Rectal smooth muscle tissue (tissue), 1 donor: ENCODE measurements around the gene IGF2BP3.
"Not testable (repeated sequence)": the region's sequence is repeated elsewhere in the genome, so short reads cannot be mapped to it uniquely, and the experiment has no call there.

Source experiments
- H3K27ac ChIP-seq: one replicate; pipeline ENCODE4 v1.7.0; 2013; ENCODE audit warnings: low read depth, low read length, inconsistent platforms
- H3K27me3 ChIP-seq: one replicate; pipeline ENCODE4 v1.7.0; 2013; ENCODE audit warnings: low read length; ENCODE audit not compliant: control insufficient read depth, insufficient read depth
- H3K36me3 ChIP-seq: one replicate; pipeline ENCODE4 v1.7.0; 2013; ENCODE audit warnings: low read length; ENCODE audit not compliant: control insufficient read depth, insufficient read depth
- H3K4me1 ChIP-seq: one replicate; pipeline ENCODE4 v1.7.0; 2013; ENCODE audit warnings: low read length; ENCODE audit not compliant: control insufficient read depth, insufficient read depth
- H3K4me3 ChIP-seq: one replicate; pipeline ENCODE4 v1.7.0; 2013; ENCODE audit warnings: low read length
- H3K9ac ChIP-seq: one replicate; pipeline ENCODE4 v1.7.0; 2013; ENCODE audit warnings: low read length

The IGF2BP3 gene

DNA sequence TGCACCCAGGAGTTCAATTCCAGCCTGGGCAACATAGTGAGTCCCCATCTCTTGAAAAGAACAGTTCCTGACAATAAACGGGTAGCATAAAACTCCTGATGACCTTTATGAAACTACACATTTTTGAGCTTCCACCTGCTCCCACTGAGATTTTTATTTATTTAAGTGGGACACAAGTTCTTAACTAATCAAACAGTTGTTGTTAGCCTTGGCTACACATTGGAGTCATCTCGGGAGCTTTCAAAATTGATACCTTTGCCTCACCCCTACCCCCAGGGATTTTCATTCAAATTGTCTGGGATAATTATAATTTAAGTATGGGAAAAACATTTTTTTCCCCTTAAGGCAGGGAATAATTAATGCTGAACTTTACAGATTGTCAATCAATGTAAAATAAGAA lies 131.9 kb downstream of the IGF2BP3 start:
- no peaks in the 10 kb centered on the region for H3K27me3 ChIP-seq
- H3K4me3 ChIP-seq: no peak overlapping the region
- H3K27ac ChIP-seq: no peak overlapping the region
- H3K36me3 ChIP-seq: no peaks in the 10 kb centered on the region
- no peak overlapping the region for H3K9ac ChIP-seq
- no peaks in the 10 kb centered on the region for H3K4me1 ChIP-seq

DNA sequence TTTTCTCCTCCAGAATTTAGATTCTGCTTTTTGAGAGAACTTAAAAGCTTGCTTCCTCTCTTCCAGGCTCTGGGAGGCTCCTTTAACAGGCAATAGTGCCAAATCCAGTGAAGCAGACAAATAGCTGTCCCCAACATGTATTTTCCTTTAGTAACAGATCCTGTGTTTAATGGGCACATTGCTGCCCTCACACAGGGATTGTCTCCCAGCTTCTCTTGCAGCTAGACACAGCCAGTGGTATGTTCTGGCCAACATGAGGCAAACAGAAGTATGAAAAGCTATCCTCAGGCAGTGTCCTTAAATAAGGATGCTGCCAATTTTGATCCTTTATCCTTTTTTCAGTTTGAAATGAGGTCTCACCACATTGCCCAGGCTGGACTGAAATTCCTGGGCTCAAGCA lies 132.9 kb downstream of the IGF2BP3 start:
- Histone ChIP-seq H3K27me3 (no peaks in the 10 kb centered on the region), H3K27ac (no peak overlapping the region), H3K36me3 (no peaks in the 10 kb centered on the region), H3K4me1 (no peaks in the 10 kb centered on the region), H3K9ac (no peak overlapping the region), H3K4me3 (no peak overlapping the region)

DNA sequence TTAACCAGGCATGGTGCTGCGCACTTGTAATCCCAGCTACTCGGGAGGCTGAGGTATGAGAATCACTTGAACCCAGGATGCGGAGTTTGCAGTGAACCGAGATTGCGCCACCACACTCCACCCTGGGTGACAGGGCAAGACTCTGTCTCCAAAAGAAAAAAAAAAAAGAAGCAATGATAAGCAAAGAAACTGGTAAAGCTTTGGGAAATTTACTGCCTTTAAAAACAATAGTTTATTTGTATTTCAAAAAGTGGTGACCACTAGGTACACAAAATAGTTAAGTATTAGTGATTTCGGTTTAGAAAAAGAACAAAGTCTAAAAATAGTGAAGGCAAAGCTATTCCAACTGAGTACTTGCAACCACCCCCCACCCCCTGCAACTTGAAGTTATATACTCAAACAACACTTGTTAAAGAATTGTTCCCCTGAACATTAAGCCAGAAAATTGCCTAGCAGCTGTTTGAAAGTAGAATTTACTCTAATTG lies 133.4 kb downstream of the IGF2BP3 start:
- H3K36me3 ChIP-seq: no peaks in the 10 kb centered on the region
- no peak overlapping the region for H3K27ac ChIP-seq
- H3K4me3 ChIP-seq: no peak overlapping the region
- no peak overlapping the region for H3K9ac ChIP-seq
- no peaks in the 10 kb centered on the region for H3K27me3 ChIP-seq
- no peaks in the 10 kb centered on the region for H3K4me1 ChIP-seq

GRCh38 chr7:23336086-23336485 lies 134.2 kb downstream of the IGF2BP3 start:
- Histone ChIP-seq H3K4me3 (no peak overlapping the region), H3K27me3 (no peaks in the 10 kb centered on the region), H3K9ac (no peak overlapping the region), H3K27ac (no peak overlapping the region), H3K4me1 (no peaks in the 10 kb centered on the region), H3K36me3 (no peaks in the 10 kb centered on the region)

DNA sequence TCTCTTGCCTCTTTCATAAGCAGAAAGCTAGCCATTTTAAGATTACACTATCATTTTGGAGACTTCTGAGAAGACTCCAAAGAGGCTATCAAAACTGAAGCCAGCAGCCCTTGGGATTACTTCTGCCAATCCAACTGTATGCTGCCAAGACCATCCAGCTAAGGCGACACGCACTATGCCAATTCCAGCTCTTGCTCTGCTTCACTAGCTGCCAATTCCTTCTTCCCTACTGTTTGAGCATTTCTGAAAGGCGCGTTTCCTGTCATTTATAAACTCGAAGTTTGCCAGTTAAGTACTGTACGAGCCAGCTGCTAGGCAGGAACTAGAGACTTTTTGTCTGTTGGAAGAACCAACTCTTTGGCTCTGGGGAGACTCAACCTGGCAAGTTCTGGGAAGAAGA lies 134.7 kb downstream of the IGF2BP3 start:
- Histone ChIP-seq H3K27ac (no peak overlapping the region), H3K27me3 (no peaks in the 10 kb centered on the region), H3K36me3 (no peaks in the 10 kb centered on the region), H3K9ac (no peak overlapping the region), H3K4me1 (no peaks in the 10 kb centered on the region), H3K4me3 (no peak overlapping the region)

DNA sequence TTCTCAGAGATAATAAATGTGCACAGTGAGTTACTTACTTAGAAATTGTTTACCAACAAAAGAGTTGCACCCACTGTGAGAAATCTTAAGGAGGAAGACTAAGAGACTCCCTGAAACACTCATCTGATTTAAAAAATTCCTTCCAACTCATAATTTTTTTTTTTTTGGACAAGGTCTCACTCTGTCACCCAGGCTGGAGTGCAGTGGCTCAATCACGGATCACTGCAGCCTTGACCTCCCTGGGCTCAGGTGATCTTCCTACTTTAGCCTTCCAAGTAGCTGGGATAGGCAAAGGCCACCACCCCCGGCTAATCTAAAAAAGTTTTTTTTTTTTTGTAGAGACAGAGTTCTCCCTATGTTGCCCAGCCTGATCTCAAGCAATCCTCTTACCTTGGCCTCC lies 135.2 kb downstream of the IGF2BP3 start:
- Histone ChIP-seq H3K9ac (no peak overlapping the region), H3K27me3 (no peaks in the 10 kb centered on the region), H3K4me3 (no peak overlapping the region), H3K27ac (no peak overlapping the region), H3K36me3 (no peaks in the 10 kb centered on the region), H3K4me1 (no peaks in the 10 kb centered on the region)

- no peaks in the 10 kb centered on the region for H3K27me3 ChIP-seq
- no peaks in the 10 kb centered on the region for H3K36me3 ChIP-seq
- H3K4me3 ChIP-seq: no peak overlapping the region
- H3K27ac ChIP-seq: no peak overlapping the region
- H3K9ac ChIP-seq: no peak overlapping the region
- no peaks in the 10 kb centered on the region for H3K4me1 ChIP-seq
Measured at GRCh38 chr7:23334482-23335056, 135.7 kb downstream of the IGF2BP3 start.

DNA sequence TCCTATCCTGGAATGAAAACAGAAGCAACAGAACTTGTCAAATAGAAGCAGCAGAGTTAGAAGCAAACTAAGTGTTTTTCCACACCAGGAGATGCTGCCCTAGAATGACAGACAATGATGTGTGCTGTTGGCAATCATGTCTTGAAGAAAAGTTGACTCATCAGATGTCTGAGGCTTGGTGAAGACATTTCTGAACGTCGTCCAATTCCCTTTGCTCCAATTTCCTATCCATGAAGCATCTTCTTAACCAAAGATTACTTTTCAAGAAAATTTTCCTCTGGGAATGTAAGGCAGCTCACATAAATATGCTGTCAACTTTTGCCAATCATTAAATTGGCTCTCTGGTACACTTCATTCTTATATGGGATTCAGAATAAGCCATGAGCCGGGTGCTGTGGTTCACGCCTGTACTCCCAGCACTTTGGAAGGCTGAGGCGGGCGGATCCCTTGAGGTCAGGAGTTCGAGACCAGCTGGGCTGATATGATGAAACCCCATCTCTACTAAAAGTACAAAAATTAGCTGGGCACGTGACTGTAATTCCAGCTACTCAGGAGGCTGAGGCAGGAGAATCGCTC lies 136.5 kb downstream of the IGF2BP3 start:
- H3K36me3 ChIP-seq: no peaks in the 10 kb centered on the region
- no peaks in the 10 kb centered on the region for H3K27me3 ChIP-seq
- H3K27ac ChIP-seq: no peak overlapping the region
- no peaks in the 10 kb centered on the region for H3K4me1 ChIP-seq
- H3K4me3 ChIP-seq: no peak overlapping the region
- H3K9ac ChIP-seq: no peak overlapping the region

- Histone ChIP-seq H3K4me1 (no peaks in the 10 kb centered on the region), H3K36me3 (no peaks in the 10 kb centered on the region), H3K4me3 (no peak overlapping the region), H3K27ac (no peak overlapping the region), H3K9ac (no peak overlapping the region), H3K27me3 (no peaks in the 10 kb centered on the region)
Measured at GRCh38 chr7:23332910-23333612, 137.2 kb downstream of the IGF2BP3 start.

DNA sequence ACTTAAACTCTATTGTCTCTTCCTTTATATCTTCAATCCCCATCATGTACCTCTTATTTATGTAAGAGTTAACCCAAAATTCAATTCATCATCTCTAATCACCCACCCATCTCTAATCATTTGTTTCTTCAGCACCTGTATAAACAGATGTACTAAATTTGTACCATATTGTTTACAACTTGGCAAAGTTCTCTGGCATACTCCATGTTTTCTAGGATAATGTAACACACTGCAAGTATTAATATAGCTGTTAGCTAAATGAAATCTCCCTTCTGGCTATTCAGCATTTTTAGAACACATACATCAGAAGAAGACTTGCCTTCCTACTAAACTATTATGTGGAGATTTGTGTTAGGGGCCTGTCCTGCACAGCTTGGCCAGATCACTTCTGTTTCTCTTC lies 138.1 kb downstream of the IGF2BP3 start:
- H3K4me1 ChIP-seq: no peaks in the 10 kb centered on the region
- no peak overlapping the region for H3K4me3 ChIP-seq
- no peaks in the 10 kb centered on the region for H3K36me3 ChIP-seq
- no peak overlapping the region for H3K27ac ChIP-seq
- no peak overlapping the region for H3K9ac ChIP-seq
- no peaks in the 10 kb centered on the region for H3K27me3 ChIP-seq

DNA sequence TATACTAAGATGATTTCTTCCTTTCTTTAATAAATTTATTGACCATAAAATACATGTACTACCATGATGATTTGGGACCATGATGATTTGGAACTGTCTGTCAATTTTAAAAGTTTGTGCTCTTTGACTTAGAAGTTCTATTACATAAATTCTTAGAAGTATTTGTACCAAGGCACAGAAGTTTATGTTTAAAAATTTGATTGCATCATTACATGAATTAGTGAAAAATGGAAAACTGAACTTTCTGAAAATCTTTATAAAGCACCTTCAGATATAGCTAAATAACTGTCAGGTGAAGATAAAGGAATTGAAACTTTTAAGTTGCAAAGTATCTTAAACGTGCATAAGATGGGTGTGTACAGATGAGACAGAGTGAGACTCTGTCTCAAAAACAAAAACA lies 139.2 kb downstream of the IGF2BP3 start:
- no peaks in the 10 kb centered on the region for H3K27me3 ChIP-seq
- no peaks in the 10 kb centered on the region for H3K4me1 ChIP-seq
- H3K36me3 ChIP-seq: no peaks in the 10 kb centered on the region
- H3K9ac ChIP-seq: no peak overlapping the region
- H3K27ac ChIP-seq: no peak overlapping the region
- no peak overlapping the region for H3K4me3 ChIP-seq

DNA sequence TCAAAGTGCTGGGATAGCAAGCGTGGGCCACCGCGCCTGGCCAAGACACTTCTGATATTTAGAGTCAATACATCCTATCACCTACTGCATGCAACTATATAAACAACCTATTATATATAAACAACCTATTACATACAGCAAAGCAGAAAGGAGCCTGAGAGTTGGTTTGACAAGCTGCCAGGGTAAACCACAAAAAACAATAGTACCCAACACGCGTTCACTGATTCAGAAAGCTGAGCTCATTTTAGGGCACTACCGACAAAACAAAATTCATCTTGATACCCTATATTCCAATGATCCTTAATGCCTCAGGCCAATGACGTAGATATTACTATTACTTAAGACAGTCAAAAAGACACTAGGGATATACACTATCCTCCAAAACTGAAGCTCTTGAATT lies 154.9 kb downstream of the IGF2BP3 start:
- H3K4me1 ChIP-seq: no peaks in the 10 kb centered on the region
- H3K27ac ChIP-seq: no peak overlapping the region
- H3K27me3 ChIP-seq: no peaks in the 10 kb centered on the region
- H3K4me3 ChIP-seq: no peak overlapping the region
- H3K36me3 ChIP-seq: no peaks in the 10 kb centered on the region
- no peak overlapping the region for H3K9ac ChIP-seq

- H3K4me1 ChIP-seq, H3K9ac ChIP-seq, H3K4me3 ChIP-seq, H3K27me3 ChIP-seq, H3K27ac ChIP-seq: not testable (repeated sequence)
- H3K36me3 ChIP-seq: peaks cover 11% of the 10 kb centered on the region
Measured at GRCh38 chr7:23312141-23312540, 158.2 kb downstream of the IGF2BP3 start.
